EH (cell line): ENCODE results near the gene ACP7.
"Not testable (repeated sequence)": the region's sequence is repeated elsewhere in the genome, so short reads cannot be mapped to it uniquely, and the experiment has no call there.

Source experiments
- DNase-seq: peaks from one replicate; pipeline ENCODE4 v3.0.0-alpha.2; 2015; ENCODE audit warnings: low read depth

Gene ACP7

GRCh38 chr19:39083983-39084731, at the start of gene ACP7:
Gene ACP7 (plus strand): TSS chr19:39084368. CDS start chr19:39085270, 902 bp downstream.
- no peak for DNase-seq

GRCh38 chr19:39036581-39036980, 47.6 kb upstream of the ACP7 start:
- DNase-seq, result no peak

GRCh38 chr19:39037194-39037593, 47.0 kb upstream of the ACP7 start:
- no peak for DNase-seq

- peak; percentile 61 for DNase-seq
Observed at GRCh38 chr19:39038098-39038497, 46.1 kb upstream of the ACP7 start.

DNA sequence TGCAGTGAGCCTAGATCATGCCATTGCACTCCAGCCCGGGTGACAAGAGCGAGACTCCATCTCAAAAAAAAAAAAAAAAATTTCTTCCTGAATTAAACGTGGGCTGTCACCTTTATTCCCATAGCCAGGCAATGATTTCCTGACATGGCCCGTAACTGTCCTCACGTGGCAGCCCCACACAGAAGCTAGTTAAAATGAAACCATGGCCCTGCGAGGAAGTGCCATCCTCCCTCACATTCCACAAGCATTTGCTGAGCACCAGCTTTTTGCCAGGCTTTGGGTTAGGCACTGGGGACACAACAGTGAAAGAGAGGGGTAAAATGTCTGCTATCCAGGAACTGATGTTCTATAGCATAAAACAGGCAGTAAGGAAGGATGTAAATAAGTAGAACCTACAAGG, 38.7 kb upstream of the ACP7 start:
- no peak for DNase-seq

DNA sequence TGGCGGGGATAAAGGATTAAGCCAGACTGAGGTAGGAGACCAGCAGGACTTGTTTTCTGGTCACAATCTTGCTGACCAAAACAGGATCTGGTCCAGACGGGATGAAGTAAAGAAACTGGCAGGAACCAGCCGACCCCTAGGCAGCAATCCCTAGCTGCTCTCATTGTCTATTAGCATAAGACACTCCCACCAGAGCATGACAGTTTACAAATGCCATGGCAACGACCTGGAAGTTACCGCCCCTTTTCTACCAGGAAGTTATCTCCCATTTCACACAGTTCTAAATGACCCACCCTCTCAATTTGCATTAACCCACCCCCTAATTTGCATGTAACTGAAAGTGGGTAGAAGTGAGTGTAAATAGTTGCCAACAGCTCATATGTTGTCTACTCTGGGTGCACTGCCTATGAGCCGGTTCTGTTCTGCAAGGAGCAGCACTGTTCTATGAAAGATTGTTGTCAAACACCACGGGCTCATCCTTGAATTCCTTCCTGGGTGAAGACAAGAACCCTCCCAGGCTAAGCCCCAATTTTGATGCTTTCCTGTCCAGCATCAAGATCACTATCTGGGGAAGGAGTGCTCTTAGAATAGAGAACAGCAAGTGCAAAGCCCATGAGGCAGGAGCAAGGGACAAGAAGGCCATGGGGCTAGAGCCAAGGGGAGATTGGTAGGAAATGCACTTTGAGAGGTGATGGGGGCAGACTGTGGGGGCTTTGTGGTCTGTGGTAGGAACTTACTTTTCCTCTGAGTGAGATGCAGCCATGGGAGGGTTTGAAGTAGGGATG, 37.9 kb upstream of the ACP7 start:
- DNase-seq, result peak; percentile 42

DNA sequence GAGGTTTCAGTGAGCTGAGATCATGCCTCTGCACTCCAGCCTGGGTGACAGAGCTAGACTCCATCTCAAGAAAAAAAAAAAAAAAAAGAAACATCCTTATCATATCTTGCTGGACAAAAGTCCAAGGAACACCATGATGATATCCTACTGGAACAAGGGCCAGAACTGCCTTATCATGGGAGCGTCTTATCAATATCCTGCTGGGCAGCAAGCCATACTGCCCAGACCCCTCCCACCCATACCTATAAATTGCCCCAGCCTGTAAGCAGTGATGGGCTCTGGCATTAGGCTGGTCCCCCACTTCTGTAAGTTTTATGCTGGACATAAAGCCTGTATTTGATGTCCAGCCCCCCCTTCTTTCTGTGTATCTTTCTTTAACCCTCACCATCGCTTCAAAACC, 37.1 kb upstream of the ACP7 start:
- no peak for DNase-seq

DNA sequence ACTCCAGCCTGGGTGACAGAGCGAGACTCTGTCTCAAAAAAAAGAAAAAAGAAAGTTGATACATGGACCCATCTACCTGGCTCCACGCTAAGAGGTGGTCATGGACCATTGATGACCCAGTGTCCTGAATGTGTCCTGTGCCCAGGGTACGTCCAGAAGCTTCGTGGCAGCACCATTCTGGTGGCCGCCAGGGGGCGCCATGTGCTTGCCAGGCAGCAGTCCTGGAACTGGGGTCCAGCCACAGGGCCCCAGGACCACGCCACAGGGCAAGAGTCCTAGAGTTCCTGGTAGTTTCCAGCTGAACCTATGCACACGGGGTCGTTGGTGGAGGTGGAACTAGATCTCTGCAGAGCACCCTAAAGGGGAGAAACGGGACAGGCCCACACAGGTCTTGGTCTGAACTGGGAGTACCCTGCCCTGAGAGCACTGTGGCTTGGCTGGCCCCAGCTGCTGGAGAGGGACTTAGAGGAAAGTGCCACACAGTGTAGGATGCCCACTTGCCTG, 31.9 kb upstream of the ACP7 start:
- peak; percentile 59 for DNase-seq

GRCh38 chr19:39052846-39053245, 31.3 kb upstream of the ACP7 start:
- DNase-seq, result no peak

- no peak for DNase-seq
Observed at GRCh38 chr19:39053276-39054090, 30.7 kb upstream of the ACP7 start.

DNA sequence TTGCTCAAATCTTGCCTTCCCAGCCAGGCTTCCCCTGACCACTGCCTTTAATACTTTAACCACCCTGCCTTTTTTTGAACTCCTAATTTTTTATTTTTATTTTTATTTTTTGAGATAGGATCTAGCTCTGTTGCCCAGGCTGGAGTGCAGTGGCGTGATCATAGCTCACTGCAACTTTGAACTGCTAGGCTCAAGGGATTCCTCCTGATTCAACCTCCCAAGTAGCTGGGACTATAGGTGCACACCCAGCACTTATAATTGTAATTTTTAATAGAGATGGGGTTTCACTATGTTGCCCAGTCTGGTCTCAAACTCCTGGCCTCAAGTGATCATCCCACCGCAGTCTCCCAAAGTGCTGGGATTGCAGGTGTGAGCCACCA, 30.1 kb upstream of the ACP7 start:
- DNase-seq, result no peak

DNA sequence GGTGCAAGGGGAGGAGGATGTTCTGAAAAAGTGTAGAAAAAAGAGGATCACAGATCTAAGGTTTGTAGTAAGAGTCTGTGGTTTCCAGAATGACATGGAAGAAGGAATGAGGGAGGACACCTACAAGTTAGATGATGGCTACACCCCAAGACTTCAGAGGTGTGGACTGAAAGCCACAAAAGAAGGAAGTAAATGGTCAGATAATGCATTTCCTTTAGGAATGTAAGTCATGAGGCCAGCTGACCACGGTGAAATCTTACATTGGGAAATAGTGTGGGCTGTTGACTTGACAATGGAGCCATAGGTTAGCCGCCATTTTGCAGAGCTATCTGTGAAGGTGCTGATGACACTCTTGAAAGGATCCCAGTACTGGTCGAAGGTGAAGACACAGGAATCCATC, 26.6 kb upstream of the ACP7 start:
- no peak for DNase-seq

DNA sequence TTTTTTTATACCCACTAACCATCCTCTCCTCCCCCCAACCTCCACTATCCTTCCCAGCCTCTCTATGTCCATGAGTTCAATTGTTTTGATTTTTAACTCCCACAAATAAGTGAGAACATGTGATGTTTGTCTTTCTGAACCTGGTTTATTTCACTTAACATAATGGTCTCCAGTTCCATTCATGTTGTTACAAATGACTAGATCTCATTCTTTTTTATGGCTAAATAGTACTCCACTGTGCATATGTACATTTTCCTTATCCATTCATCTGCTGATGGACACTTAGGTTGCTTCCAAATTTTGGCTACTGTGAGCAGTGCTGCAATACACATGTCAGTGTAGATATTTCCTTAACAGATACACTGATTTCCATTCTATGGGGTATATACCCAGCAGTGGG, 24.9 kb upstream of the ACP7 start:
- DNase-seq, result no peak

DNA sequence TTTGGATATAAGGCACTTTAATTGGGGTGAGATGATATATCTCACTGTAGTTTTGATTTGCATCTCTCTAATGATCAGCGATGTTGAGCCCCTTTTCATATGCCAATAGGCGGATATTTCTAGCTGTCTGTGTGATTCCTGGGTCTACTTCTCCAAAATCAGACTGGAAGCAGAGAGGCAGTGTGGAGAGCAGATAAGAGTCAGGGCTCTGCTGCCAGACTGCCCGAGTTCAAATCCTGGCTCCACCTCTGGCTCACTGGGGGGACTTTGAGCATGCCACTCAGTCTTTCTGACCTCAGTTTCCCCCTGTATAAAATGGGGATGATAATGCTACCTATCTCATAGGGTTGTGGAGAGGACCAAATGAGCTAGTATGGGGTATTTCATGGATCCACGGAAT, 24.0 kb upstream of the ACP7 start:
- DNase-seq, result no peak

GRCh38 chr19:39064405-39064804, 19.8 kb upstream of the ACP7 start:
- DNase-seq, result no peak

DNA sequence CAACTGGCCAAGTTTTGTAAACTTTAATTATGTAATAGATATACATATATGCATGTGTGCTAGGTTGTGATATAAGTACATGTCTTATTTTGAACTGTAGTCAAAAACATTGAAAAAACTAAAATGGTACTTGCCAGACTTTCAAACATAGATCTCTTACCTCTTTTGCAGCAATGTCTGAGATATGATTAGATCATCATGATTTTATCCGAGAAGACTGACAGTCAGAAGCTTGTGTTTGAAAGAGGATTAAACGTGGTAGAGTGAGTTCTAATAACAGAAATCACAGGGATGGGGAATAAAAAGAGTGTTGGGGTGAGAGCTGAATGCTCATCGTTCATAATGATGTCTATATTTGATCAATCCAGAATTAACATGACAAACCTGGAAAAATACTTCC, 18.2 kb upstream of the ACP7 start:
- DNase-seq, result no peak

DNA sequence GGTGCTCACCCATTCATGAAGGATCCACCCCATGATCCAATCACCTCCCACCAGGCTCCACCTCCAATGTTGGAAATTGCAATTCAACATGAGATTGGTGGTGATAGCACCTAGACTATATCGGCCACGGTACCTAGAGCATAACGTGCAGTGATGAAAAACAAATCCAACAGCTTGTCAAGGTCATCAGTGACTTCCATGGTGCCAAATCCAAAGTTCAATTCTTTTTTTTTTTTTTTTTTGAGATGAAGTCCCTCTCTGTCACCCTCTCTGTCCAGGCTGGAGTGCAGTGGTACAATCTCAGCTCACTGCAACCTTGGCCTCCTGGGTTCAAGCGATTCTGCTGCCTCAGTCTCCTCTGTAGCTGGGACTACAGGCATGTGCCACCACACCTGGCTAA, 17.1 kb upstream of the ACP7 start:
- DNase-seq, result no peak

- DNase-seq, result not testable (repeated sequence)
Observed at GRCh38 chr19:39068259-39068658, 15.9 kb upstream of the ACP7 start.

DNA sequence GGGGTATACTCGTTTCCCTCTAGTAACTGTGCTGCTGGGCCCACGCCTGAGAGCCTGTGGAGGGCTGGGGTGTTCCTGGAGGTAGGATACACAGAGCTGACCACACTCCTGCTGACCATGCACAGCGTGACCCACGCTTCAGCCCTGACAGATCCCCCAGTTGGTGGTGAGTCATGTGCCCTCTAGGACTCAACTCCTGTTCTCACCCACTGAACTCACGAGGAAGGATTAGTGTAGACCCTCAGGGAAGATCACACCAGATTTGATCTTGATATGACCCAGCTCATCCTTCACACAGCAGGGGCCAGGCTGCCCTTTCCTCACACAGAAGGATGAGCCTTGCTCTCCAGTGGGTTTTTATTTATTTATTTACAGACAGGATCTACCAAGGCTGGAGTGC, 13.3 kb upstream of the ACP7 start:
- peak; percentile 59 for DNase-seq

DNA sequence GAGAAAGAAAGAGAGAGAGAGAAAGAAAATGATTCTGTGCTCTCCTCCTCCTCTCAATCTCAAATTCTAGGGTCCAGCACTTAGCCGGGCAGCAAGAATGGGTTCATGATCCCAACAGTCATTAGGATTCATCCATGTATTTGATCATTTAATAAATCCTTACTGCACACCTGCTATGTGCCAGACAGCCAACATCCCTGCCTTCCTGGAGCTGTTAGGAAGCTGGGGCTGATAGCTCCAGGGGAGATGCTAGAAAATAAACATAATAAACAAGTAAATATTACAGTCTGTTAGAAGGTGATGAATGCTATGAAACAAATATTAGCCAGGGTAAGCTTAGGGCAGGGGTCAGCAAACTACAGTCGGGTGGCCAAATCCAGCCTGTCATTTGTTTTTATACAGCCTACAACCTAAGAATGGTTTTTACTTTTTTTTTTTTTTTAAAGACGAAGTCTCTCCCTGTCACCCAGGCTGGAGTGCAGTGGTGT, 9.9 kb upstream of the ACP7 start:
- DNase-seq, result no peak

GRCh38 chr19:39074942-39075341, 9.2 kb upstream of the ACP7 start:
- no peak for DNase-seq

DNA sequence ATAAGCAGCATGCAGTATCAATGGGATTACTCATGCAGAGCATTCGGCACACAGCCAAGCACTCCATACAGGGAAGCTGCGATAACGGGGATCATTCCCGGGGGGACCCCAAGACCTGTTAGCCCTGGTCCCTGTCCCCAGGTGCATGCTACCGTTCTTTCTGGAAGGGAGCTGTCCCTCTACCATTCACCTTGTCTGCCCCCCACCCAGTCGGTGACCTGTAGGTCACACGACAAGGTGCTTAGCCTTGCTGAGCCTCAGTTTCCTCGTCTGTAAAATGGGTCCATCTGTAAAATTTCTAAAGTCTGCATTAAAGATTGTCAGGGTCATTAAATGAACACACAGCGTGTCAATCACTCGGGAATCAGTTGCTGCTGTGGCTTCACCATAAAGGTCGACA, 6.8 kb upstream of the ACP7 start:
- no peak for DNase-seq
